Measurements from ENCODE around the gene PGA3.

- TF ChIP-seq POLR2A (IDR thresholded peaks at IDR 0.05) (no peak), CTCF (IDR thresholded peaks at IDR 0.05) (no peak), POLR2AphosphoS5 (IDR thresholded peaks at IDR 0.05) (no peak)
These were observed 55.2 kb downstream of the PGA3 start for GRCh38 chr11:61258546-61258945.
